ENCODE data around the gene IL21R.

IL21R gene

DNA sequence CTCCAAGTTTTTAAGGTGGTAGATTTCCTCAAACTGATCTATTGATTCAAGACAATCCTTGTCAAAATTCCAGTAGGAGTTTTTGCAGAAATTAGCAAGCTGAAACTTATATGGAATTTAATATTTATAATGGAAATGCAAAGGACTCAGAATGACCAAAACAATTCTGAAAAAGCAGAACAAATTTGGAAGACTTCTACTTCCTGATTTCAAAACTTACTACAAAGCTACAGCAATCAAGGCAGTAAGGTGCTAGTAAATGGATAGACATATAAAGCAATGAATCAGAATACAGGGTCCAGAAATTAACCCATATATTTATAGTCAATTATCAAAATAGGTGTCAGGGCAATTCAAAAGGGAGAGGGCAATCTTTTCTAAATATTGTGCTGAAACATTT lies 11.8 kb upstream of the IL21R start (continued):
- TF ChIP-seq PRDM2 (tag by site-specific recombination; IDR thresholded peaks at IDR 0.05; ENCODE audit: borderline replicate concordance), result no peak
- no peak for TF ChIP-seq ZNF362 (tag by site-specific recombination; IDR thresholded peaks at IDR 0.05)
- TF ChIP-seq ZNF175 (tag by site-specific recombination; IDR thresholded peaks at IDR 0.05), result no peak
- no peak for TF ChIP-seq ZNF10 (tag by site-specific recombination; IDR thresholded peaks at IDR 0.05)

GRCh38 chr16:27392671-27393070 lies 9.3 kb upstream of the IL21R start:
- Histone ChIP-seq H3K27ac (ENCODE audit: extremely low read depth, low read depth, low read length) (no peak overlapping the region), H3K9me3 (ENCODE audit: control insufficient read depth, insufficient read depth, low read depth, low read length) (no peaks in the 10 kb centered on the region), H3K36me3 (ENCODE audit: control insufficient read depth in 2 of 2, insufficient read depth in 1 of 2, low read length in 2 of 2) (no peaks in the 10 kb centered on the region), H3K4me1 (ENCODE audit: control insufficient read depth, insufficient read depth, low read length) (no peaks in the 10 kb centered on the region), H3K4me3 (ENCODE audit: low read depth, low read length) (no peak overlapping the region)
- POLR2A ChIA-PET, result interaction anchor here (0.7 kb wide), 1 partner anchor 90 kb away, joined by 4 read pairs; no protein-coding TSS in a partner anchor
- TF ChIP-seq ZNF114 (tag by site-specific recombination; IDR thresholded peaks at IDR 0.05) (no peak), ZNF510 (tag by site-specific recombination; IDR thresholded peaks at IDR 0.05; ENCODE audit: insufficient replicate concordance) (no peak), ZNF112 (tag by site-specific recombination; IDR thresholded peaks at IDR 0.05) (no peak), ZNF580 (tag by site-specific recombination; IDR thresholded peaks at IDR 0.05) (no peak), ZSCAN18 (tag by site-specific recombination; IDR thresholded peaks at IDR 0.05) (no peak), ZNF155 (tag by site-specific recombination; IDR thresholded peaks at IDR 0.05) (no peak), MEIS1 (CRISPR knock-in tag; IDR thresholded peaks at IDR 0.05; ENCODE audit: borderline replicate concordance) (no peak), ZNF214 (tag by site-specific recombination; IDR thresholded peaks at IDR 0.05; ENCODE audit: borderline replicate concordance) (no peak), SCRT1 (tag by site-specific recombination; IDR thresholded peaks at IDR 0.05; ENCODE audit: borderline replicate concordance) (no peak), SETDB1 (IDR thresholded peaks at IDR 0.05; ENCODE audit: insufficient read length, low read length) (no peak), ZNF433 (tag by site-specific recombination; IDR thresholded peaks at IDR 0.05; ENCODE audit: low read depth) (no peak), ZNF549 (tag by site-specific recombination; IDR thresholded peaks at IDR 0.05) (no peak)
- TF ChIP-seq, protein P1, sequence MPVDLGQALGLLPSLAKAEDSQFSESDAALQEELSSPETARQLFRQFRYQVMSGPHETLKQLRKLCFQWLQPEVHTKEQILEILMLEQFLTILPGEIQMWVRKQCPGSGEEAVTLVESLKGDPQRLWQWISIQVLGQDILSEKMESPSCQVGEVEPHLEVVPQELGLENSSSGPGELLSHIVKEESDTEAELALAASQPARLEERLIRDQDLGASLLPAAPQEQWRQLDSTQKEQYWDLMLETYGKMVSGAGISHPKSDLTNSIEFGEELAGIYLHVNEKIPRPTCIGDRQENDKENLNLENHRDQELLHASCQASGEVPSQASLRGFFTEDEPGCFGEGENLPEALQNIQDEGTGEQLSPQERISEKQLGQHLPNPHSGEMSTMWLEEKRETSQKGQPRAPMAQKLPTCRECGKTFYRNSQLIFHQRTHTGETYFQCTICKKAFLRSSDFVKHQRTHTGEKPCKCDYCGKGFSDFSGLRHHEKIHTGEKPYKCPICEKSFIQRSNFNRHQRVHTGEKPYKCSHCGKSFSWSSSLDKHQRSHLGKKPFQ (tag by site-specific recombination; IDR thresholded peaks at IDR 0.05), result no peak
- TF ChIP-seq, protein P2, sequence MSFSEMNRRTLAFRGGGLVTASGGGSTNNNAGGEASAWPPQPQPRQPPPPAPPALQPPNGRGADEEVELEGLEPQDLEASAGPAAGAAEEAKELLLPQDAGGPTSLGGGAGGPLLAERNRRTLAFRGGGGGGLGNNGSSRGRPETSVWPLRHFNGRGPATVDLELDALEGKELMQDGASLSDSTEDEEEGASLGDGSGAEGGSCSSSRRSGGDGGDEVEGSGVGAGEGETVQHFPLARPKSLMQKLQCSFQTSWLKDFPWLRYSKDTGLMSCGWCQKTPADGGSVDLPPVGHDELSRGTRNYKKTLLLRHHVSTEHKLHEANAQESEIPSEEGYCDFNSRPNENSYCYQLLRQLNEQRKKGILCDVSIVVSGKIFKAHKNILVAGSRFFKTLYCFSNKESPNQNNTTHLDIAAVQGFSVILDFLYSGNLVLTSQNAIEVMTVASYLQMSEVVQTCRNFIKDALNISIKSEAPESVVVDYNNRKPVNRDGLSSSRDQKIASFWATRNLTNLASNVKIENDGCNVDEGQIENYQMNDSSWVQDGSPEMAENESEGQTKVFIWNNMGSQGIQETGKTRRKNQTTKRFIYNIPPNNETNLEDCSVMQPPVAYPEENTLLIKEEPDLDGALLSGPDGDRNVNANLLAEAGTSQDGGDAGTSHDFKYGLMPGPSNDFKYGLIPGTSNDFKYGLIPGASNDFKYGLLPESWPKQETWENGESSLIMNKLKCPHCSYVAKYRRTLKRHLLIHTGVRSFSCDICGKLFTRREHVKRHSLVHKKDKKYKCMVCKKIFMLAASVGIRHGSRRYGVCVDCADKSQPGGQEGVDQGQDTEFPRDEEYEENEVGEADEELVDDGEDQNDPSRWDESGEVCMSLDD (tag by site-specific recombination; IDR thresholded peaks at IDR 0.05), result no peak
- TF ChIP-seq, protein P3, sequence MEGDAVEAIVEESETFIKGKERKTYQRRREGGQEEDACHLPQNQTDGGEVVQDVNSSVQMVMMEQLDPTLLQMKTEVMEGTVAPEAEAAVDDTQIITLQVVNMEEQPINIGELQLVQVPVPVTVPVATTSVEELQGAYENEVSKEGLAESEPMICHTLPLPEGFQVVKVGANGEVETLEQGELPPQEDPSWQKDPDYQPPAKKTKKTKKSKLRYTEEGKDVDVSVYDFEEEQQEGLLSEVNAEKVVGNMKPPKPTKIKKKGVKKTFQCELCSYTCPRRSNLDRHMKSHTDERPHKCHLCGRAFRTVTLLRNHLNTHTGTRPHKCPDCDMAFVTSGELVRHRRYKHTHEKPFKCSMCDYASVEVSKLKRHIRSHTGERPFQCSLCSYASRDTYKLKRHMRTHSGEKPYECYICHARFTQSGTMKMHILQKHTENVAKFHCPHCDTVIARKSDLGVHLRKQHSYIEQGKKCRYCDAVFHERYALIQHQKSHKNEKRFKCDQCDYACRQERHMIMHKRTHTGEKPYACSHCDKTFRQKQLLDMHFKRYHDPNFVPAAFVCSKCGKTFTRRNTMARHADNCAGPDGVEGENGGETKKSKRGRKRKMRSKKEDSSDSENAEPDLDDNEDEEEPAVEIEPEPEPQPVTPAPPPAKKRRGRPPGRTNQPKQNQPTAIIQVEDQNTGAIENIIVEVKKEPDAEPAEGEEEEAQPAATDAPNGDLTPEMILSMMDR (tag by site-specific recombination; IDR thresholded peaks at IDR 0.05), result no peak
- CTCF ChIA-PET, result no interaction called here

Data from HEK293 (cell line).